PFSK-1 (cell line): Measurements from ENCODE around the gene USP43.

Experiments
- FOXP2 ChIP-seq: optimal IDR thresholded peaks from 2 replicates; pipeline ENCODE3; 2011; ENCODE audit warnings: borderline replicate concordance, control low read depth, inconsistent platforms; ENCODE audit not compliant: insufficient read depth; ENCODE audit errors: extremely low read length, extremely low read depth
- POLR2AphosphoS5 ChIP-seq: IDR thresholded peaks from 2 replicates; pipeline ENCODE4 v1.6.1; 2012; ENCODE audit warnings: low read depth, mild to moderate bottlenecking, control low read depth, low read length, moderate library complexity
- REST ChIP-seq, 2 experiments: IDR thresholded peaks; 2 replicates each; pipeline versions ENCODE4 v1.6.1 to v1.8.0; 2011 to 2012; ENCODE audit warnings: low read depth in 2 of 2, low read length in 2 of 2, control low read depth in 1 of 2, inconsistent platforms in 1 of 2, mild to moderate bottlenecking in 1 of 2, moderate library complexity in 1 of 2; ENCODE audit not compliant: insufficient read depth in 1 of 2
- SIN3A ChIP-seq: IDR thresholded peaks from 2 replicates; pipeline ENCODE4 v1.6.1; 2012; ENCODE audit warnings: mild to moderate bottlenecking, low read length, moderate library complexity, borderline replicate concordance; ENCODE audit not compliant: insufficient read depth
- TAF1 ChIP-seq: IDR thresholded peaks from 2 replicates; pipeline ENCODE4 v1.6.1; 2012; ENCODE audit warnings: low read length, control low read depth, borderline replicate concordance; ENCODE audit not compliant: insufficient read depth

USP43 gene

DNA sequence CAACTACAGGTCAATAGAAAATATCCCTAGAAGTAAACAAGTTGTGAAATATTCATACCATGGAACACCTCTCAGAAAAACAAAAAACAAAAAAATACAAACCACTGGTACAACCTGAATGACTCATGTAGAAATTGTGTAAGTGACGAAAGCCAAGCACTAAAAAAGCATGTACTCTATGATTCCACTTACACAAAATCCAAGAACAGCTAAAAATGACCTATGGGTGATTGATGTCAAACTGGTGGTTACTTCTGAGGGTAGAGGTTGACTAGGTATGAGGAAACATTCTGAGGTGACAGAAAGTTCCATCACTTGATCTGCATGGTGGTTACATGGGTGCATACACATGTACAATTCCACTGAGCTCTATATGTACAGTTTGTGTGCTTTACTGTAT, 114.9 kb downstream of the USP43 start:
- TF ChIP-seq REST (IDR thresholded peaks at IDR 0.05; ENCODE audit: insufficient read depth in 1 of 2, low read depth in 2 of 2, low read length in 2 of 2) (no peak), POLR2AphosphoS5 (no peak), TAF1 (no peak), SIN3A (no peak), FOXP2 (no peak)

DNA sequence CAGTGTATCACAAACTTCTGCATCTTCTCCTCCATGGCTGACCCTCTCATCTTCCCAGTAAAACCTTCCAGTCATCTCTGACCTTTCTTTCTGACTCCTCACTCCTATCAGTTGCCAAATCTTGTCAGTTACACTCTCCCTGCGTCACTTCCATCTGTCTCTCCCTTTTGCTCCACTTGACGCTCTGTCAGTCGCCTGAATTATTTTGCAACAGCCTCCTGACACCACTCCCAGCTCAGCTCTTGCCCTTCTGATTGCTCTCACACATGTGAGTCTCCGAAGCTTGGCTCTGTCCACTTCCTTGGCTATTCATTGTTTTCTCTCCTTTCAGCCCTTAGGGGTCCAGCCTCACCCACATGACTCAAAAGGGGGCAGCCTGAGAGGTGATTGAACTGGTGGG, 118.3 kb downstream of the USP43 start:
- TF ChIP-seq FOXP2 (no peak), SIN3A (peak; percentile 75; the same call in 1 of the 2 replicates), POLR2AphosphoS5 (no peak), REST (IDR thresholded peaks at IDR 0.05; ENCODE audit: insufficient read depth in 1 of 2, low read depth in 2 of 2, low read length in 2 of 2) (peak; percentile 31 to 52; a peak in 2 of 4 replicates), TAF1 (no peak)

- TF ChIP-seq TAF1 = no peak
- TF ChIP-seq FOXP2 = no peak
- no peak for TF ChIP-seq POLR2AphosphoS5
- no peak for TF ChIP-seq SIN3A
- TF ChIP-seq REST (IDR thresholded peaks at IDR 0.05; ENCODE audit: insufficient read depth in 1 of 2, low read depth in 2 of 2, low read length in 2 of 2) = no peak
Observed at GRCh38 chr17:9765322-9765721, 120.0 kb downstream of the USP43 start.

GRCh38 chr17:9766970-9767369, 121.7 kb downstream of the USP43 start:
- no peak for TF ChIP-seq SIN3A
- TF ChIP-seq FOXP2 = no peak
- no peak for TF ChIP-seq REST (IDR thresholded peaks at IDR 0.05; ENCODE audit: insufficient read depth in 1 of 2, low read depth in 2 of 2, low read length in 2 of 2)
- TF ChIP-seq TAF1 = no peak
- no peak for TF ChIP-seq POLR2AphosphoS5

- TF ChIP-seq FOXP2 (no peak), POLR2AphosphoS5 (no peak), TAF1 (no peak), REST (IDR thresholded peaks at IDR 0.05; ENCODE audit: insufficient read depth in 1 of 2, low read depth in 2 of 2, low read length in 2 of 2) (no peak), SIN3A (no peak)
Observed at GRCh38 chr17:9767432-9767991, 122.2 kb downstream of the USP43 start.
